Cardiac muscle cell (in vitro differentiated cells and primary cell): ENCODE results near the gene CCDC171. TPM values are rescaled to one million over a fixed set of nuclear protein-coding genes. Genes with fewer than 3 reads are reported as not detected.
A peak's percentile ranks its signal among the peaks of the same experiment; 100 is the strongest.

ENCODE experiments used
- DNase-seq, 2 donors: peaks; one replicate each; pipeline versions ENCODE4 v3.0.0 to v3.0.0-alpha.2; 2010 to 2017; ENCODE audit warnings: low read depth in 1 of 2, low spot score in 1 of 2
- H3K27ac ChIP-seq: fragments of 200-600 bp; sonication (generic); 2 replicates; pipeline ENCODE4 v1.5.1; 2016
- H3K27me3 ChIP-seq: fragments of 200-600 bp; sonication (generic); 2 replicates; pipeline ENCODE4 v1.6.0; 2016; ENCODE audit warnings: control low read depth
- H3K36me3 ChIP-seq: fragments of 200-600 bp; sonication (generic); 2 replicates; pipeline ENCODE4 v1.5.1; 2016; ENCODE audit warnings: control low read depth
- H3K4me1 ChIP-seq: fragments of 200-600 bp; sonication (generic); 2 replicates; pipeline ENCODE4 v1.8.1; 2017; ENCODE audit warnings: low read depth, mild to moderate bottlenecking, mixed run types
- H3K4me3 ChIP-seq: fragments of 200-600 bp; sonication (generic); 2 replicates; pipeline ENCODE4 v1.5.1; 2016; ENCODE audit warnings: mild to moderate bottlenecking
- H3K9me3 ChIP-seq: fragments of 200-600 bp; sonication (generic); 2 replicates; pipeline ENCODE4 v1.5.1; 2017; ENCODE audit warnings: low read depth, mild to moderate bottlenecking, control low read depth
- polyA plus RNA-seq: library from polyadenylated mRNA; unstranded; fragments of >200 nt; fragmentation: Nextera tagmentation; extraction: Ambion mirVana; gene quantifications from 2 replicates; pipeline ENCODE4 v1.2.1, GENCODE V29; 2016
- total RNA-seq: library from RNA; depleted of rRNA; stranded (reverse); fragments of >200 nt; gene quantifications from 2 replicates; pipeline ENCODE4 v1.2.3, GENCODE V29; 2016
- TF ChIP-seq, protein P1 (sequence below): IDR thresholded peaks from 2 replicates; pipeline ENCODE4 v1.5.1; 2012; ENCODE audit warnings: low read depth, mild to moderate bottlenecking, low read length

CCDC171 gene
- total and polyA plus RNA-seq, 2 experiments from 2014 or later, result 2.8 to 4.5 TPM

DNA sequence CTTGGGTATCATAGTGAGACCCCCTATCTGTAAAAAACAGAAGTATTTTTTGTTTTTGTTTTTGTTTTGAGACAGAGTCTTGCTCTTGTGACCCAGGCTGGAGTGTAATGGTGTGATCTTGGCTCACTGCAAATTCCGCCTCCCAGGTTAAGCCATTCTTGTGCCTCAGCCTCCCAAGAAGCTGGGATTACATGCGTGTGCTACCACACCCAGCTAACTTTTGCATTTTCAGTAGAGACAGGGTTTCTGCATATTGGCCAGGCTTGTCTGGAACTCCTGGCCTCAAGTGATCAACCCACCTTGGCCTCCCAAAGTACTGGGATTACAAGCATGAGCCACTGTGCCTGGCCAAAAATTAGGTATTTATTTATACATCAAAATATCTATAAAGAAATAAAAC is 10.2 kb upstream of the CCDC171 start:
- Histone ChIP-seq H3K4me1 (no peaks in the 10 kb centered on the region), H3K27ac (no peak overlapping the region), H3K27me3 (no peaks in the 10 kb centered on the region), H3K4me3 (no peak overlapping the region), H3K9me3 (no peaks in the 10 kb centered on the region), H3K36me3 (no peaks in the 10 kb centered on the region)
- no peak for DNase-seq
- TF ChIP-seq, protein P1, sequence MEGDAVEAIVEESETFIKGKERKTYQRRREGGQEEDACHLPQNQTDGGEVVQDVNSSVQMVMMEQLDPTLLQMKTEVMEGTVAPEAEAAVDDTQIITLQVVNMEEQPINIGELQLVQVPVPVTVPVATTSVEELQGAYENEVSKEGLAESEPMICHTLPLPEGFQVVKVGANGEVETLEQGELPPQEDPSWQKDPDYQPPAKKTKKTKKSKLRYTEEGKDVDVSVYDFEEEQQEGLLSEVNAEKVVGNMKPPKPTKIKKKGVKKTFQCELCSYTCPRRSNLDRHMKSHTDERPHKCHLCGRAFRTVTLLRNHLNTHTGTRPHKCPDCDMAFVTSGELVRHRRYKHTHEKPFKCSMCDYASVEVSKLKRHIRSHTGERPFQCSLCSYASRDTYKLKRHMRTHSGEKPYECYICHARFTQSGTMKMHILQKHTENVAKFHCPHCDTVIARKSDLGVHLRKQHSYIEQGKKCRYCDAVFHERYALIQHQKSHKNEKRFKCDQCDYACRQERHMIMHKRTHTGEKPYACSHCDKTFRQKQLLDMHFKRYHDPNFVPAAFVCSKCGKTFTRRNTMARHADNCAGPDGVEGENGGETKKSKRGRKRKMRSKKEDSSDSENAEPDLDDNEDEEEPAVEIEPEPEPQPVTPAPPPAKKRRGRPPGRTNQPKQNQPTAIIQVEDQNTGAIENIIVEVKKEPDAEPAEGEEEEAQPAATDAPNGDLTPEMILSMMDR, result no peak

GRCh38 chr9:15543047-15543813 is 9.6 kb upstream of the CCDC171 start:
- TF ChIP-seq, protein P1, result no peak
- no peak overlapping the region for H3K4me3 ChIP-seq
- H3K4me1 ChIP-seq, result no peaks in the 10 kb centered on the region
- H3K27me3 ChIP-seq, result no peaks in the 10 kb centered on the region
- H3K36me3 ChIP-seq, result no peaks in the 10 kb centered on the region
- H3K9me3 ChIP-seq, result no peaks in the 10 kb centered on the region
- H3K27ac ChIP-seq, result no peak overlapping the region
- DNase-seq, result peak in 1 of 2 donors; percentile 27

- Histone ChIP-seq H3K36me3 (no peaks in the 10 kb centered on the region), H3K4me3 (no peak overlapping the region), H3K27ac (no peak overlapping the region), H3K4me1 (no peaks in the 10 kb centered on the region), H3K27me3 (no peaks in the 10 kb centered on the region), H3K9me3 (no peaks in the 10 kb centered on the region)
- no peak for DNase-seq
- TF ChIP-seq, protein P1, result no peak
Observed at GRCh38 chr9:15549611-15550010, 3.2 kb upstream of the CCDC171 start.

DNA sequence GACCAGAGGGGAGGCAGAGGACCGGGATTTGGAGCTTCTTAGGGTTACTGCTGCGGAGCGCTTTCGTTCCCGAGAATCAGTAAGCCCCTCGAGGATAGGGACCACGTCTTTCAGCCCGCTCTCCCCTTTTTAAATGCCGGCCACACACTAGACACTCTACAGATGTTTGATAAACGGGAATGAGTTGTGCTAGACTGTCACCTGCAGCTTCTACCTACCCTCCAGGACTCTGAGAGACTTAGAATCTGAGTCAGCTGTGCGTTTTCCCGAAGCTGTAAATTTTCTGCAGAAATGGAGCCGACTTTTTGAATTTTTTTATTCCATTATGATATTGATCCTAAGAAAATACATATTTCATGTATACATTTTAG is 670 bp downstream of the CCDC171 start:
- TF ChIP-seq, protein P1, result no peak
- peak overlapping the region; percentile 70 for H3K4me3 ChIP-seq
- H3K36me3 ChIP-seq, result no peaks in the 10 kb centered on the region
- H3K4me1 ChIP-seq, result no peaks in the 10 kb centered on the region
- H3K9me3 ChIP-seq, result no peaks in the 10 kb centered on the region
- H3K27me3 ChIP-seq, result no peaks in the 10 kb centered on the region
- H3K27ac ChIP-seq, result no peak overlapping the region
- no peak for DNase-seq

DNA sequence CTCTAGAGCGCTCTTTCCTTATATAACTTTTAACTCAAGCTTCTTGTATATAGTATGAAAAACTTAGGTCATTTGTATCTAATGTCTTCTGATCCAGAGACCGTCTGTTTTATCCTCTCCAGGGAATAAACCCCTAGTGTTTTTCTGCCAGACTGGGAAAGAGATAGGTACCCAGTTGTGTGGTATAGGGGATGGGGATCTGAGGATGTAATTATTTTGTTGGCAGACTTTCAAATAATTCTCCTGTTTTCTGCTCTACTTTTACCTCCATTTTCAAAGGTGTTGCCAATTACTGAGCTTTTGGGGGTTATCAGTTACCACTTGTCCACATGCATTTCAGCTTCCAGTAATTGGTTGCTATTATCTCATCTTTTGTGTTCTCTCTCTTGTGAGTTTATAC is 17.9 kb downstream of the CCDC171 start:
- no peaks in the 10 kb centered on the region for H3K4me1 ChIP-seq
- no peaks in the 10 kb centered on the region for H3K36me3 ChIP-seq
- TF ChIP-seq, protein P1, result no peak
- H3K27me3 ChIP-seq, result no peaks in the 10 kb centered on the region
- H3K27ac ChIP-seq, result no peak overlapping the region
- H3K9me3 ChIP-seq, result no peaks in the 10 kb centered on the region
- no peak for DNase-seq
- H3K4me3 ChIP-seq, result no peak overlapping the region
